HG03064 (cell line): ENCODE data around the gene EEF1A2.

Source experiments
- ATAC-seq: cut with Tn5 transposase; IDR thresholded peaks from one replicate; pipeline ENCODE4 v1.9.1; 2021; ENCODE audit warnings: low read depth; ENCODE audit not compliant: unreplicated experiment

Gene EEF1A2

GRCh38 chr20:63537525-63538203 lies 38.8 kb upstream of the EEF1A2 start:
- ATAC-seq: peak; percentile 81

GRCh38 chr20:63536997-63537524 lies 38.2 kb upstream of the EEF1A2 start, which contains the start of gene PTK6:
Gene PTK6, minus strand, starts transcription at chr20:63537376. Its CDS starts 62 bp downstream, at chr20:63537314.
- ATAC-seq: no peak

- no peak for ATAC-seq
These were observed 37.5 kb upstream of the EEF1A2 start for GRCh38 chr20:63536241-63536977.

GRCh38 chr20:63534831-63535651 lies 36.2 kb upstream of the EEF1A2 start:
- no peak for ATAC-seq

DNA sequence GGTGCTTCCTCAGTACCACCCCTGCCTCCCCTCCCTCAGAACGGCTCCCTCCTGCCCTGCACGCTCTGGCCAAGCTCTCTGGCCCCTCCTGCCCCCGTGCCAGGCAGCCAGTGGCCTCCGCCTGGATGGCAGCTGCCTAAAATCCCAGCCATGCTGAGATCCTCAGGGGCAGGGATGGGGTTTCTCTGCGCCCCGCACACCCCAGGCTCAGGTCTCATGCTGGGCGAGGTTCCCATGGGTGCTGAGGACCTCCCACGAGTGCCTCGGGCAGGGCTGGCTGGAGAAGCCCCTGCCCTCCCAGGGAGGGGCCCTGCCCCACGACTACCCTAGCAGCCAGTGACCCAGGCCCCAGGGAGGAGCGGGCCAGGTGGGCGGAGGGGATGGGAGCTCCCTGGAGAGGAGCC lies 35.5 kb upstream of the EEF1A2 start:
- no peak for ATAC-seq

- no peak for ATAC-seq
These were observed 35.0 kb upstream of the EEF1A2 start for GRCh38 chr20:63533871-63534393.

- no peak for ATAC-seq
These were observed 34.5 kb upstream of the EEF1A2 start for GRCh38 chr20:63533388-63533787.

DNA sequence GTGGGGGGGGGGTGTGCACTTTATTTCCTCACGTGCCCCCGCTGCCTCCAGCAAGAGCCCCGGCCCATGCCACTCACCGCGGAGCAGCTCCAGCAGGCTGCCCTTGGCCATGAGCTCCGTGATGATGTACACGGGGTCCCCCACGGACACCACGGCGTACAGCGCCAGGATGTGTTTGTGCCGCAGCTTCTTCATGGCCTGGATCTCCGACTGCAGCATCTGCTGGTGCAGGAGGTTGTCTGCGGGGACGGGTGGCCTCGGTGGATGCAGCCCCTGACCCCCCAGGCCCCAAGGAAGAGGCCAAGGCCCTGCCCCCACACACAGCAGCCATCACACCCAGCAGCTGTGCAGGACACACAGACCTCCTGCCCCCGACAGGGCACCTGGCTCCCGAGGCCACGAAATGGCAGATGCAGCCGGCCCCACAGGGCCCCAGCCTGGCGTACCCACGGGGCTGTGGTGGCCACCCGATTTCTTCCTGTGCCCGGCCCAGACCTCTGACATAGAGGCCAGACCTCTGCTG lies 33.6 kb upstream of the EEF1A2 start:
- ATAC-seq: no peak

DNA sequence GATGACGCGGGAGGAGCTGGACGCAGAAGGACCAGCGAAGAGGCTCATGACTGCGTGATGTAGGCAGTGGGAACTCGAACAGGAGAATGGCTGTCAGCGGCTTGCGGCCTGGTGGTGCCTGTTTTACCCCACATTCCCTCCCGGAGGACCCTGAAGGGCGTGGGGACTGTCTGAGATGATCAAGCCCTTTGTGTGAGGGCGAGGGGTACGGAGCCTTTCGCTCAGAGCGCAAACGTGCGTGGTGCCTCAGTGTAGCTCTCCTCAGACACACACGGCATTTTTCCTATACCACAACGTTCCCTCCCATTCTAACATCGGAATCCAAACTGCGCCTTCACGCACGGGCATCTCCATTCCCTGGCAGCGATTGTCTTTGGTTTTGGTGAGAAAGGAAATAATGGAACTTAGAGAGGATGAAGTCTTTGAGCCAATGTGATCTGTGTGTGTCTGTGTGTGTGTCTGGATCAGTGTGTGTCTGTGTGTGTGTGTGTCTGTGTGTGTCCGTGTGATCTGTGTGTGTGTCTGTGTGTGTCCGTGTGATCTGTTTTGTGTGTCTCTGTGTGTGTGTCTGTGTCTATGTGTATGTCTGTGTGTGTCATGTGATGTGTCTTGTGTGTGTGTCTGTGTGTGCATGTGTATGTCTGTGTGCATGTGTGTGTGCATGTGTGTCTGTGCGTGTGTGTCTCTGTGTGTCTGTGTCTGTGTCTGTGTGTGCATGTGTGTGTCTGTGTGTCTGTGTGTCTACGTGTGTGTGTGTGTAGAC lies 33.0 kb upstream of the EEF1A2 start:
- ATAC-seq: no peak

DNA sequence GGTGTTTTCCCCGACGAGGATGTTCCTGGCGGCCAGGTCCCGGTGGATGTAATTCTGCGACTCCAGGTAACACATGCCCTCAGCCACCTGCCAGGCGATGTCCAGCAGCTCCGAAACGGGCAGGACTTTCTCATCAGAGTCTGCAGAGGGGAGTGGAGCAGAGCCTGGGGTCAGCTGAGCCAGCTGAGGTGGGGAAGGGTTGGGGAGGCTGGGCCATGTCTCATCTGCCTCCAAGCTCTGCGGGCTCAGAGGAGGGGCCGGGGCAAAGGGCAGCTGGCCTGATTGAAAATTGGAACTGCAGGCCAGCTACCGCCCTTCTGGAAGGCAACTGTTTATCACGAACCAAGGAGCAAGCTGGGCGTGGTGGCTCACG lies 31.9 kb upstream of the EEF1A2 start:
- no peak for ATAC-seq

- no peak for ATAC-seq
These were observed 31.2 kb upstream of the EEF1A2 start for GRCh38 chr20:63529861-63530787.

DNA sequence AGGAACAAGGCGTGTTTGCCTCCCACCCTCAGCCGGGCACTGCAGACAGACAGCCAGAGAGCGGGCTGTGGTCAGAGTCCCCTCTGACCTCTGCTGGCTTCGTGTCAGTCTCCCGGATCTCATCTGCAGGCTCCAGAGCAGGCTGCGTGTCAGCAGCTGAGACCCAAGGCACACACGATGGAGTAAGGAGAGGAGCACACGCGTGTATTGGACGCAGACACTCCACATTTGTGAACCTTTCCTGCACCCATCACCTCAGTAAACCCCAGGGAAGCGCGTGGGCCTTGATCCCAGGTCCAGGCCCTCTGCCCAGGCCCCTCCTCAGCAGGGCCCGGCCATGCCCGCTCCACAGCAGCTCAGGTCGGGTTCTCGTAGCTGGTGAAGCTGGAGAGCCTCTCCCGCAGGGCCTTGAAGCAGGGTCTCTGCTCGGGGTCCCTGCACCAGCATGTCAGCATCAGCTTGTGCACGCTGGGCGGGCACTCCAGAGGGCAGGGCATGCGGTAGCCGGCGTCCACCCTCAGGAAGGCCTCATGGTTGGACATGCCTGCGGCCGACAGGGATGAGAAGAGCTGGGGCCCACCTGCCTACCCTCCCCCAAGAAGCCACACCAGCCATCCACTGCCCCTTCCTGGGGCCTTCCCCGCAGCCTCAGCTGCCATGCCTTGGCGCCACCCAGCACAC lies 30.4 kb upstream of the EEF1A2 start:
- ATAC-seq: no peak

GRCh38 chr20:63527184-63527583 lies 28.3 kb upstream of the EEF1A2 start:
- ATAC-seq: no peak

- no peak for ATAC-seq
These were observed 27.1 kb upstream of the EEF1A2 start for GRCh38 chr20:63525971-63526370.

- ATAC-seq: no peak
These were observed 26.3 kb upstream of the EEF1A2 start for GRCh38 chr20:63525185-63525584.

- ATAC-seq: no peak
These were observed 24.2 kb upstream of the EEF1A2 start for GRCh38 chr20:63522981-63523611.

- no peak for ATAC-seq
These were observed 23.4 kb upstream of the EEF1A2 start for GRCh38 chr20:63522091-63522868.
